GM23248 (cell line): ENCODE measurements around the gene CLCF1. TPM values are rescaled to one million over a fixed set of nuclear protein-coding genes. Genes with fewer than 3 reads are reported as not detected.

Experiments used
- DNase-seq: peaks from one replicate; pipeline ENCODE4 v3.0.0-alpha.2; 2015
- H2AFZ ChIP-seq: fragments of 200-600 bp; sonication (generic); 2 replicates; pipeline ENCODE4 v1.6.1; 2016; ENCODE audit warnings: antibody characterized with exemption
- H3F3A ChIP-seq: fragments of 200-600 bp; sonication (generic); 2 replicates; pipeline ENCODE4 v1.6.1; 2016; ENCODE audit warnings: mild to moderate bottlenecking, antibody characterized with exemption, mixed run types; ENCODE audit not compliant: insufficient read depth
- H3K27ac ChIP-seq: fragments of 200-600 bp; sonication (generic); 2 replicates; pipeline ENCODE4 v1.5.1; 2016; ENCODE audit warnings: mild to moderate bottlenecking
- H3K27me3 ChIP-seq: fragments of 200-600 bp; sonication (generic); replicated peaks from 2 replicates; pipeline ENCODE4 v1.6.1; 2016; ENCODE audit warnings: mild to moderate bottlenecking; ENCODE audit not compliant: insufficient read depth
- H3K36me3 ChIP-seq: fragments of 200-600 bp; sonication (generic); 2 replicates; pipeline ENCODE4 v1.6.1; 2016; ENCODE audit warnings: low read depth, mild to moderate bottlenecking
- H3K4me1 ChIP-seq: fragments of 200-600 bp; sonication (generic); 2 replicates; pipeline ENCODE4 v1.6.1; 2016; ENCODE audit warnings: mild to moderate bottlenecking; ENCODE audit not compliant: insufficient read depth
- H3K4me2 ChIP-seq: fragments of 200-600 bp; sonication (generic); one replicate; pipeline ENCODE4 v1.6.1; 2016; ENCODE audit warnings: mild to moderate bottlenecking; ENCODE audit not compliant: unreplicated experiment
- H3K4me3 ChIP-seq: fragments of 200-600 bp; sonication (generic); 2 replicates; pipeline ENCODE4 v1.5.1; 2016; ENCODE audit warnings: mild to moderate bottlenecking
- H3K79me2 ChIP-seq: fragments of 200-600 bp; sonication (generic); 2 replicates; pipeline ENCODE4 v1.6.1; 2016; ENCODE audit warnings: mild to moderate bottlenecking; ENCODE audit not compliant: insufficient read depth
- H3K9ac ChIP-seq: fragments of 200-600 bp; sonication (generic); 2 replicates; pipeline ENCODE4 v1.6.1; 2016; ENCODE audit warnings: mild to moderate bottlenecking
- H3K9me2 ChIP-seq: fragments of 200-600 bp; sonication (generic); 2 replicates; pipeline ENCODE4 v1.6.1; 2016; ENCODE audit warnings: mixed run types, mild to moderate bottlenecking, moderate library complexity; ENCODE audit not compliant: insufficient read depth
- H3K9me3 ChIP-seq: fragments of 200-600 bp; sonication (generic); one replicate; pipeline ENCODE4 v1.6.1; 2017; ENCODE audit warnings: low read depth
- H4K20me1 ChIP-seq: fragments of 200-600 bp; sonication (generic); 2 replicates; pipeline ENCODE4 v1.6.0; 2016; ENCODE audit not compliant: insufficient read depth
- EZH2 ChIP-seq: fragments of 200-600 bp; sonication (generic); IDR thresholded peaks from 2 replicates; pipeline ENCODE4 v1.6.1; 2018; ENCODE audit warnings: antibody characterized with exemption, mild to moderate bottlenecking; ENCODE audit not compliant: insufficient read depth, poor library complexity, severe bottlenecking
- EZH2phosphoT487 ChIP-seq: fragments of 200-600 bp; sonication (generic); IDR thresholded peaks from 2 replicates; pipeline ENCODE4 v1.6.1; 2018; ENCODE audit warnings: antibody characterized with exemption, moderate library complexity, mild to moderate bottlenecking, low read depth; ENCODE audit not compliant: insufficient read depth
- WGBS, 2 experiments: methylation state at CpG; one replicate each; pipeline ENCODE4 v1.1.6; 2015 to 2017; ENCODE audit warnings: low lambda C conversion rate in 2 of 2, low coverage in 1 of 2; ENCODE audit errors: missing lambda C conversion rate in 2 of 2; 5-methylcytosine and 5-hydroxymethylcytosine counted together
- in situ Hi-C: fragments of 300-500 bp; cut with MboI; formaldehyde crosslinking; loops from 2 replicates; pipeline ENCODE4 v1.15.0; 2020
- polyA plus RNA-seq: library from polyadenylated mRNA; unstranded; fragments of >200 nt; fragmentation: Nextera tagmentation; extraction: Ambion mirVana; gene quantifications from 2 replicates; pipeline ENCODE4 v1.2.1, GENCODE V29; 2016
- total RNA-seq: library from RNA; depleted of rRNA; stranded (reverse); fragments of >200 nt; shearing (Covaris generic); gene quantifications from 2 replicates; pipeline ENCODE4 v1.2.3, GENCODE V29; 2014

The CLCF1 gene
- total and polyA plus RNA-seq, 2 experiments from 2014 or later: 20.0 to 39.1 TPM

- 79 to 81% methylated on average over 31 of the region's 31 CpGs for WGBS, 2 experiments
- no peaks in the 10 kb centered on the region for H4K20me1 ChIP-seq
- no peaks in the 10 kb centered on the region for H3K9me3 ChIP-seq
- no peak overlapping the region for H3K27ac ChIP-seq
- peak overlapping the region; percentile 97 for H3K4me2 ChIP-seq
- H3K79me2 ChIP-seq: peaks cover 24% of the 10 kb centered on the region
- H3K36me3 ChIP-seq: peaks cover 7% of the 10 kb centered on the region; the same call in 1 of the 2 replicates
- H3K4me1 ChIP-seq: peaks cover 8% of the 10 kb centered on the region
- no peak overlapping the region for H3K9ac ChIP-seq
- H3F3A ChIP-seq: no peaks in the 10 kb centered on the region
- DNase-seq: no peak
- H3K27me3 ChIP-seq: no peaks in the 10 kb centered on the region
- H2AFZ ChIP-seq: no peak overlapping the region
- in situ Hi-C loops: no loop called here
- H3K4me3 ChIP-seq: no peak overlapping the region; the same call in 1 of the 2 replicates
- TF ChIP-seq EZH2phosphoT487: no peak
- TF ChIP-seq EZH2: no peak
- H3K9me2 ChIP-seq: no peaks in the 10 kb centered on the region
Observed at GRCh38 chr11:67398661-67399563, 25.5 kb upstream of the CLCF1 start.

GRCh38 chr11:67397986-67398660 lies 24.7 kb upstream of the CLCF1 start:
- in situ Hi-C loops: no loop called here

GRCh38 chr11:67397536-67397935 lies 24.1 kb upstream of the CLCF1 start:
- H3K27me3 ChIP-seq: no peaks in the 10 kb centered on the region
- WGBS, 2 experiments: 83 to 88% methylated on average over 6 of the region's 6 CpGs
- TF ChIP-seq EZH2 (no peak), EZH2phosphoT487 (no peak)
- H3K4me2 ChIP-seq: no peak overlapping the region
- in situ Hi-C loops: no loop called here
- no peak overlapping the region for H2AFZ ChIP-seq
- H3F3A ChIP-seq: no peaks in the 10 kb centered on the region
- H3K79me2 ChIP-seq: peaks cover 28% of the 10 kb centered on the region
- H4K20me1 ChIP-seq: no peaks in the 10 kb centered on the region
- H3K9ac ChIP-seq: no peak overlapping the region
- peaks cover 7% of the 10 kb centered on the region; the same call in 1 of the 2 replicates for H3K36me3 ChIP-seq
- H3K9me2 ChIP-seq: no peaks in the 10 kb centered on the region
- H3K9me3 ChIP-seq: no peaks in the 10 kb centered on the region
- DNase-seq: no peak
- no peak overlapping the region for H3K27ac ChIP-seq
- H3K4me3 ChIP-seq: no peak overlapping the region
- peaks cover 8% of the 10 kb centered on the region for H3K4me1 ChIP-seq

More at GRCh38 chr11:67397986-67398660, 24.7 kb upstream of the CLCF1 start:
- no peaks in the 10 kb centered on the region for H3K27me3 ChIP-seq
- H2AFZ ChIP-seq: no peak overlapping the region
- H3K4me1 ChIP-seq: peaks cover 8% of the 10 kb centered on the region
- no peaks in the 10 kb centered on the region for H3K9me2 ChIP-seq
- no peaks in the 10 kb centered on the region for H3K9me3 ChIP-seq
- WGBS, 2 experiments: 83 to 86% methylated on average over 24 of the region's 24 CpGs
- H3F3A ChIP-seq: no peaks in the 10 kb centered on the region
- H3K9ac ChIP-seq: no peak overlapping the region
- H3K4me3 ChIP-seq: no peak overlapping the region
- no peaks in the 10 kb centered on the region for H4K20me1 ChIP-seq
- H3K27ac ChIP-seq: no peak overlapping the region
- no peak for DNase-seq
- H3K79me2 ChIP-seq: peaks cover 24% of the 10 kb centered on the region
- H3K36me3 ChIP-seq: peaks cover 7% of the 10 kb centered on the region; the same call in 1 of the 2 replicates
- TF ChIP-seq EZH2phosphoT487 (no peak), EZH2 (no peak)
- no peak overlapping the region for H3K4me2 ChIP-seq

- Histone ChIP-seq H3F3A (no peaks in the 10 kb centered on the region), H3K27me3 (no peaks in the 10 kb centered on the region), H3K36me3 (peaks cover 7% of the 10 kb centered on the region; the same call in 1 of the 2 replicates), H2AFZ (no peak overlapping the region), H3K4me3 (no peak overlapping the region), H3K4me1 (peaks cover 3% of the 10 kb centered on the region), H3K79me2 (peaks cover 32% of the 10 kb centered on the region), H3K9me3 (no peaks in the 10 kb centered on the region), H3K27ac (no peak overlapping the region), H3K4me2 (no peak overlapping the region), H3K9me2 (no peaks in the 10 kb centered on the region), H4K20me1 (no peaks in the 10 kb centered on the region), H3K9ac (no peak overlapping the region)
- WGBS, 2 experiments: 69 to 71% methylated on average over 12 to 13 of the region's 13 CpGs
- no peak for TF ChIP-seq EZH2
- TF ChIP-seq EZH2phosphoT487: no peak
- in situ Hi-C loops: no loop called here
- DNase-seq: no peak
Observed at GRCh38 chr11:67396587-67397389, 23.4 kb upstream of the CLCF1 start.
